ENCODE results near the gene SORCS2.

GRCh38 chr4:7722766-7723387 lies 530.5 kb downstream of the SORCS2 start:
- TF ChIP-seq EZH2phosphoT487 (IDR thresholded peaks at IDR 0.05; ENCODE audit: insufficient read depth, low read depth): no peak
- TF ChIP-seq EZH2 (IDR thresholded peaks at IDR 0.05; ENCODE audit: insufficient read depth, poor library complexity, severe bottlenecking): no peak

Measured in GM23248 (cell line).